Osteocyte (in vitro differentiated cells): ENCODE data around the gene UBA3. TPM values are rescaled to one million over a fixed set of nuclear protein-coding genes. Genes with fewer than 3 reads are reported as not detected.
A peak's percentile ranks its signal among the peaks of the same experiment; 100 is the strongest.

ENCODE experiments used
- DNase-seq: peaks from one replicate; pipeline ENCODE4 v3.0.0; 2021; ENCODE audit warnings: mixed read lengths; ENCODE audit not compliant: unreplicated experiment; ENCODE audit errors: extremely low spot score
- H3K27ac Mint-ChIP-seq: one replicate; pipeline ENCODE4 v1.8.0; 2021; ENCODE audit warnings: mild to moderate bottlenecking, mixed read lengths; ENCODE audit not compliant: unreplicated experiment
- H3K27me3 Mint-ChIP-seq: one replicate; pipeline ENCODE4 v1.8.0; 2021; ENCODE audit warnings: mixed read lengths; ENCODE audit not compliant: unreplicated experiment
- H3K36me3 Mint-ChIP-seq: one replicate; pipeline ENCODE4 v1.8.0; 2021; ENCODE audit warnings: mixed read lengths; ENCODE audit not compliant: unreplicated experiment
- H3K4me1 Mint-ChIP-seq: one replicate; pipeline ENCODE4 v1.8.0; 2021; ENCODE audit warnings: mixed read lengths; ENCODE audit not compliant: unreplicated experiment
- H3K4me3 Mint-ChIP-seq: one replicate; pipeline ENCODE4 v1.8.0; 2021; ENCODE audit warnings: mild to moderate bottlenecking, moderate library complexity, mixed read lengths; ENCODE audit not compliant: unreplicated experiment
- H3K9me3 Mint-ChIP-seq: one replicate; pipeline ENCODE4 v1.8.0; 2021; ENCODE audit warnings: mixed read lengths; ENCODE audit not compliant: unreplicated experiment
- CTCF ChIP-seq: fragments of 200-600 bp; sonication (generic); IDR thresholded peaks from 2 replicates; pipeline ENCODE4 v1.5.0; 2021; ENCODE audit warnings: antibody characterized with exemption, mild to moderate bottlenecking, moderate library complexity
- total RNA-seq: library from RNA; stranded (reverse); gene quantifications from 2 replicates; pipeline ENCODE4 v1.2.1, GENCODE V29; 2021

UBA3 gene
- total RNA-seq, 1 donor from 2014 or later = 75.0 TPM

GRCh38 chr3:69031635-69032034, 48.5 kb downstream of the UBA3 start:
- Mint-ChIP-seq H3K4me1 (no peaks in the 10 kb centered on the region), H3K4me3 (no peak overlapping the region), H3K27me3 (no peaks in the 10 kb centered on the region), H3K9me3 (no peaks in the 10 kb centered on the region), H3K36me3 (peaks cover 53% of the 10 kb centered on the region), H3K27ac (no peak overlapping the region)
- no peak for DNase-seq
- no peak for TF ChIP-seq CTCF

DNA sequence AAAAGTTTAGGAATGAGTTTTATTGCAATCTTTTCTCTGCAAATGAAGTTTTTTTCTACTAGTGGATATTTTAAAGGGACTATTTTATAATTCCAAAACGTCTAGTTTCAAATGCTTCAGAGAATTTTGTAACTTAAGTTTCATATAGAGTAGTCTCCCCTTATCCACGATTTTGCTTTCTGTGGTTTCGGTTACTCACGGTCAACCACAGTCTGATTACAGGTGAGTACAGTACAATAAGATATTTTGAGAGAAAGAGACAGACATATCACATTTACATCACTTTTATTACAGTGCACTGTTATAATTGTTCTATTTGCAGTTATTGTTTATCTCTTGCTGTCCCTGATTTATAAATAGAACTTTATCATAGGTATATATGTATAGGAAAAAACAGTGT, 59.3 kb downstream of the UBA3 start:
- no peak for DNase-seq

DNA sequence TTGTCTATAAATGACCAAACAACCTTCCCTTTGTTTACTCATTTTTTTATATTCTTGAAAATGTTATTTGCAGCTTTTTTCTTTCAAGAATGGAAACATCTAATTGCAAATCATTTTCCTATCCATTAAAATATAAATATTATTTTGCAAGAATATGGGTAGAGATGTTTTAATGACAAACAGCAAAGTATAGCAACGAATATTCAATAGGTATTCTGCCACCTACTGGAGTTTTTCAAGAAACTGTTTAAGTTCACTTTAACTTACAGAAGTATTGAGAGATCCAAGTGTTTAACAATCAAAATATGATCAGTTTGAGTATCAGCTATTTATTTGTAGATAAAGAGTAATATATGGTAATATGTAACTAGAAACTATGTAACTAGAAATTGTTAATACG, 59.7 kb downstream of the UBA3 start:
- DNase-seq = no peak
- Mint-ChIP-seq H3K9me3 (no peaks in the 10 kb centered on the region), H3K27me3 (no peaks in the 10 kb centered on the region)

More for the DNA sequence above, 59.3 kb downstream of the UBA3 start:
- Mint-ChIP-seq H3K4me1 (peaks cover 5% of the 10 kb centered on the region), H3K4me3 (no peak overlapping the region), H3K27ac (no peak overlapping the region), H3K9me3 (no peaks in the 10 kb centered on the region), H3K36me3 (peaks cover 34% of the 10 kb centered on the region), H3K27me3 (no peaks in the 10 kb centered on the region)
- no peak for TF ChIP-seq CTCF

DNA sequence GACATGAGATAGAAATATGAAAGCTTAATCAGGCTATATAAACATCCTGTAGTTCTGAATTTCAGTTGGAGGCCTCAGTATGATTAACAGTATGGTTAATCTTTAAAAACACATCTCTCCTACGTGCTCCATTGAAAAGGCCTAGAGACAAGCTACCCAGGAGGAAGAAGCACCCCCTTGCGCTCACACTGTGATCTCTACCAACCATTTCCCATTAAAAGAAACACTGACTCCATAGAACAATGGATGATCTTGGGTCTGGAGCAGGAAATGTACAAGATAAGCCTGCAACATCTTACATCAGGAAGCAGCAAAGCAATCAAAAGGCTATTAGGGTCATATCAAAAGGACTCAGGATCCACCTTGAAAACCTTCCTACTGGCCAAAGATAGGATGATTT, 63.3 kb downstream of the UBA3 start:
- no peak overlapping the region for H3K4me3 Mint-ChIP-seq
- H3K4me1 Mint-ChIP-seq = peaks cover 30% of the 10 kb centered on the region
- DNase-seq = no peak
- TF ChIP-seq CTCF = no peak
- H3K27ac Mint-ChIP-seq = no peak overlapping the region
- H3K27me3 Mint-ChIP-seq = no peaks in the 10 kb centered on the region
- peaks cover 18% of the 10 kb centered on the region for H3K36me3 Mint-ChIP-seq
- H3K9me3 Mint-ChIP-seq = no peaks in the 10 kb centered on the region

More for the DNA sequence above, 59.7 kb downstream of the UBA3 start:
- Mint-ChIP-seq H3K4me1 (peaks cover 5% of the 10 kb centered on the region), H3K36me3 (peaks cover 30% of the 10 kb centered on the region), H3K4me3 (no peak overlapping the region), H3K27ac (no peak overlapping the region)
- TF ChIP-seq CTCF = peak; percentile 52

GRCh38 chr3:69016102-69016501, 64.1 kb downstream of the UBA3 start:
- Mint-ChIP-seq H3K27me3 (no peaks in the 10 kb centered on the region), H3K4me1 (peaks cover 34% of the 10 kb centered on the region), H3K9me3 (no peaks in the 10 kb centered on the region), H3K36me3 (peaks cover 21% of the 10 kb centered on the region), H3K27ac (no peak overlapping the region), H3K4me3 (no peak overlapping the region)
- no peak for TF ChIP-seq CTCF
- DNase-seq = no peak
